ENCODE data around the gene KSR2.

DNA sequence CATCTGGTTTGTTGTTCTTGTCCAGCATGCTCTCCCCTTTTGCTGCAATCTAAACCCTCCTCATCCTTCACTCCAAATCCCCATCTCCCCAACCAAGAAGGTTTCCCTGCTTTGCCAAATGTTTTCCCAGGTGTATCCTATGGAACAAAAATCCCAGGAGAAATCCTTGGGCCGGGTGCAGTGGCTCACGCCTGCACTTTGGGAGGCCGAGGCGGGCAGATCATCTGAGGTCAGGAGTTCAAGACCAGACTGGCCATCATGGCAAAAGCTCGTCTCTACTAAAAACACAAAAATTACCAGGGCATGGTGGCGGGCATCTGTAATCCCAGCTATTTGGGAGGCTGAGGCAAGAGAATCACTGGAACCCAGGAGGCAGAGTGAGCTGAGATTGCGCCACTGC lies 5.0 kb downstream of the KSR2 start:
- TF ChIP-seq, protein P1, sequence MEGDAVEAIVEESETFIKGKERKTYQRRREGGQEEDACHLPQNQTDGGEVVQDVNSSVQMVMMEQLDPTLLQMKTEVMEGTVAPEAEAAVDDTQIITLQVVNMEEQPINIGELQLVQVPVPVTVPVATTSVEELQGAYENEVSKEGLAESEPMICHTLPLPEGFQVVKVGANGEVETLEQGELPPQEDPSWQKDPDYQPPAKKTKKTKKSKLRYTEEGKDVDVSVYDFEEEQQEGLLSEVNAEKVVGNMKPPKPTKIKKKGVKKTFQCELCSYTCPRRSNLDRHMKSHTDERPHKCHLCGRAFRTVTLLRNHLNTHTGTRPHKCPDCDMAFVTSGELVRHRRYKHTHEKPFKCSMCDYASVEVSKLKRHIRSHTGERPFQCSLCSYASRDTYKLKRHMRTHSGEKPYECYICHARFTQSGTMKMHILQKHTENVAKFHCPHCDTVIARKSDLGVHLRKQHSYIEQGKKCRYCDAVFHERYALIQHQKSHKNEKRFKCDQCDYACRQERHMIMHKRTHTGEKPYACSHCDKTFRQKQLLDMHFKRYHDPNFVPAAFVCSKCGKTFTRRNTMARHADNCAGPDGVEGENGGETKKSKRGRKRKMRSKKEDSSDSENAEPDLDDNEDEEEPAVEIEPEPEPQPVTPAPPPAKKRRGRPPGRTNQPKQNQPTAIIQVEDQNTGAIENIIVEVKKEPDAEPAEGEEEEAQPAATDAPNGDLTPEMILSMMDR (IDR thresholded peaks at IDR 0.05 in 4 of 5, conservative IDR thresholded peaks at IDR 0.05 in 1 of 5) = no peak
- TF ChIP-seq POLR2A (IDR thresholded peaks at IDR 0.05) = no peak

Data from gastrocnemius medialis (tissue), 4 donors.